ENCODE results near the gene CCDC150.

The CCDC150 gene

GRCh38 chr2:196618661-196619060 lies 20.9 kb upstream of the CCDC150 start:
- H3K4me3 ChIP-seq (replicated peaks; ENCODE audit: insufficient read depth, low read length): no peak overlapping the region
- TF ChIP-seq SPI1 (IDR thresholded peaks at IDR 0.05; ENCODE audit: borderline replicate concordance, low read depth): no peak
- TF ChIP-seq POLR2AphosphoS5 (IDR thresholded peaks at IDR 0.05; ENCODE audit: low read depth): no peak
- TF ChIP-seq CTCF (IDR thresholded peaks at IDR 0.05; ENCODE audit: insufficient read depth, low read length): no peak
- TF ChIP-seq REST (IDR thresholded peaks at IDR 0.05; ENCODE audit: insufficient replicate concordance, low read depth): no peak
- no peak for TF ChIP-seq GABPA (IDR thresholded peaks at IDR 0.05; ENCODE audit: low read depth)
- no peak for DNase-seq (ENCODE audit: low read depth in 1 of 2, low spot score in 1 of 2)
- no peak overlapping the region for H3K27ac ChIP-seq (replicated peaks)
- no peaks in the 10 kb centered on the region for H3K27me3 ChIP-seq (ENCODE audit: insufficient read depth, poor library complexity, severe bottlenecking)

GRCh38 chr2:196630531-196630930 lies 9.0 kb upstream of the CCDC150 start:
- no peaks in the 10 kb centered on the region for H3K27me3 ChIP-seq (ENCODE audit: insufficient read depth, poor library complexity, severe bottlenecking)
- TF ChIP-seq POLR2AphosphoS5 (IDR thresholded peaks at IDR 0.05; ENCODE audit: low read depth) (no peak), CTCF (IDR thresholded peaks at IDR 0.05; ENCODE audit: insufficient read depth, low read length) (no peak), GABPA (IDR thresholded peaks at IDR 0.05; ENCODE audit: low read depth) (no peak), REST (IDR thresholded peaks at IDR 0.05; ENCODE audit: insufficient replicate concordance, low read depth) (no peak), SPI1 (IDR thresholded peaks at IDR 0.05; ENCODE audit: borderline replicate concordance, low read depth) (no peak)
- no peak for DNase-seq (ENCODE audit: low read depth in 1 of 2, low spot score in 1 of 2)
- no peak overlapping the region for H3K4me3 ChIP-seq (replicated peaks; ENCODE audit: insufficient read depth, low read length)
- no peak overlapping the region for H3K27ac ChIP-seq (replicated peaks)

GRCh38 chr2:196635156-196635555 lies 4.4 kb upstream of the CCDC150 start:
- DNase-seq (ENCODE audit: low read depth in 1 of 2, low spot score in 1 of 2): no peak
- TF ChIP-seq GABPA (IDR thresholded peaks at IDR 0.05; ENCODE audit: low read depth): no peak
- no peak for TF ChIP-seq POLR2AphosphoS5 (IDR thresholded peaks at IDR 0.05; ENCODE audit: low read depth)
- TF ChIP-seq SPI1 (IDR thresholded peaks at IDR 0.05; ENCODE audit: borderline replicate concordance, low read depth): no peak
- TF ChIP-seq CTCF (IDR thresholded peaks at IDR 0.05; ENCODE audit: insufficient read depth, low read length): no peak
- no peak for TF ChIP-seq REST (IDR thresholded peaks at IDR 0.05; ENCODE audit: insufficient replicate concordance, low read depth)
- Histone ChIP-seq H3K27me3 (ENCODE audit: insufficient read depth, poor library complexity, severe bottlenecking) (no peaks in the 10 kb centered on the region), H3K27ac (replicated peaks) (no peak overlapping the region), H3K4me3 (replicated peaks; ENCODE audit: insufficient read depth, low read length) (no peak overlapping the region)

All from HL-60 (cell line).